ENCODE results near the gene HSF2. TPM values are rescaled to one million over a fixed set of nuclear protein-coding genes. Genes with fewer than 3 reads are reported as not detected.

Gene HSF2
- total RNA-seq, 1 experiment from 2014 or later: 19.8 TPM

GRCh38 chr6:122393351-122393896 lies 6.0 kb upstream of the HSF2 start (continued):
- no peak for TF ChIP-seq CEBPB (IDR thresholded peaks at IDR 0.05; ENCODE audit: low read depth)
- no peak for TF ChIP-seq RAD21 (IDR thresholded peaks at IDR 0.05; ENCODE audit: low read depth)

- no peak overlapping the region for H2AFZ ChIP-seq (ENCODE audit: low read depth, low read length, poor library complexity, severe bottlenecking)
- TF ChIP-seq YY1 (IDR thresholded peaks at IDR 0.05; ENCODE audit: extremely low read depth, insufficient replicate concordance, low read depth, low read length) (no peak), RAD21 (IDR thresholded peaks at IDR 0.05; ENCODE audit: low read depth) (no peak), SIN3A (IDR thresholded peaks at IDR 0.05; ENCODE audit: low read depth) (no peak), ATF3 (IDR thresholded peaks at IDR 0.05) (no peak), EZH2phosphoT487 (IDR thresholded peaks at IDR 0.05; ENCODE audit: borderline replicate concordance) (no peak), POLR2A (IDR thresholded peaks at IDR 0.05; ENCODE audit: borderline replicate concordance, extremely low read depth, insufficient read depth, insufficient read length) (no peak), CEBPB (IDR thresholded peaks at IDR 0.05; ENCODE audit: low read depth) (no peak), FOSL1 (IDR thresholded peaks at IDR 0.05; ENCODE audit: low read depth) (no peak), ZBTB33 (IDR thresholded peaks at IDR 0.05; ENCODE audit: extremely low read depth, insufficient replicate concordance, low read length) (no peak), ZFX (IDR thresholded peaks at IDR 0.05) (no peak), JUND (IDR thresholded peaks at IDR 0.05) (no peak), ELF1 (IDR thresholded peaks at IDR 0.05; ENCODE audit: borderline replicate concordance, low read depth) (no peak), SP1 (IDR thresholded peaks at IDR 0.05; ENCODE audit: low read depth) (no peak)
- DNase-seq (ENCODE audit: low read depth, low spot score): no peak
- intact Hi-C loops (cut with micrococcal nuclease): no loop called here
- no peaks in the 10 kb centered on the region for H3K27me3 ChIP-seq (ENCODE audit: insufficient read depth, low read length)
- H3K4me3 ChIP-seq (replicated peaks in 1 of 2; ENCODE audit: low read depth in 1 of 2, low read length in 2 of 2): no peak overlapping the region
- no peak overlapping the region for H3K4me2 ChIP-seq (ENCODE audit: low read length)
- POLR2A ChIA-PET: no interaction called here
- H3K79me2 ChIP-seq (ENCODE audit: insufficient read depth, low read length): no peaks in the 10 kb centered on the region
- no peak for ATAC-seq
- H3K9ac ChIP-seq (ENCODE audit: low read length): no peak overlapping the region
- no TSS peak for BruUV-seq (replicated peaks)
- peaks cover 2 to 5% of the 10 kb centered on the region in 2 experiments; a peak in 2 of 4 replicates for H3K4me1 ChIP-seq (ENCODE audit: control insufficient read depth in 1 of 2, insufficient read depth in 2 of 2, low read length in 2 of 2)
- H3K36me3 ChIP-seq (ENCODE audit: control insufficient read depth in 1 of 2, insufficient read depth in 2 of 2, low read length in 2 of 2): no peaks in the 10 kb centered on the region
- RAD21 ChIA-PET (ENCODE audit: low non-redundant PET in 1 of 2, low total read pairs in 2 of 2, uncharacterized antibody in 2 of 2, unreplicated experiment in 2 of 2): no interaction called here
- no peaks in the 10 kb centered on the region for H4K20me1 ChIP-seq (ENCODE audit: insufficient read depth)
- no peak overlapping the region for H3K27ac ChIP-seq (ENCODE audit: low read depth, low read length)
- H3K9me2 ChIP-seq (ENCODE audit: insufficient read depth): no peaks in the 10 kb centered on the region
- H3K9me3 ChIP-seq (ENCODE audit: control insufficient read depth in 1 of 2, insufficient read depth in 1 of 2, low read depth in 1 of 2, low read length in 2 of 2): no peaks in the 10 kb centered on the region
- CTCF ChIA-PET: no interaction called here
These were observed 5.4 kb upstream of the HSF2 start for GRCh38 chr6:122394016-122394415.

Data from HCT116 (cell line).